Dedifferentiated amniotic fluid mesenchymal stem cell (primary cell): ENCODE data around the gene MMD.
"Not testable (repeated sequence)": the region's sequence is repeated elsewhere in the genome, so short reads cannot be mapped to it uniquely, and the experiment has no call there.

Source experiments
- DNase-seq: peaks from one replicate; pipeline ENCODE4 v3.0.0-alpha.2; 2016; ENCODE audit errors: extremely low spot score

MMD gene

GRCh38 chr17:55421179-55421934 is at the start of gene MMD:
MMD (minus strand) TSS chr17:55421835; CDS start chr17:55421695, 140 bp downstream.
- no peak for DNase-seq

DNA sequence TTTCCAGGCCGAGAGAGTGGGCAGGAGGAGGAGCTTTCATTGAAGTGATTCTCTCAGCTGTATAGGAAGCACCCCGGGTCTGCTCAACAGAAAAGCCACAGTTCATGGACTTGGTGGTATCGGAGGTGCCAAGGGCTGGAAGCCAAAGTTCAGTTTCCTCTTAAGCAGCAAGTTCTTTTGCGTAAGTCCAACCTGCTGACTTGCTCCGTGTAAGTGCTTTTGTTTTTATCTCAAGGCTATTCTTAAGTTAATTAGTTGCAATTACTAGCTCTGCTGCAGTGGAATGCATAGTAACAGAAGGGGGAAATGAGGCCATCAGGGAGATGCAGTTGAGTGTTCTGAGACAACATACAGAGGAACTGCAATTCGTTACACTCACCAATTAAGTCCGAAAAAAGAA is 45.0 kb upstream of the MMD start:
- DNase-seq, result no peak

DNA sequence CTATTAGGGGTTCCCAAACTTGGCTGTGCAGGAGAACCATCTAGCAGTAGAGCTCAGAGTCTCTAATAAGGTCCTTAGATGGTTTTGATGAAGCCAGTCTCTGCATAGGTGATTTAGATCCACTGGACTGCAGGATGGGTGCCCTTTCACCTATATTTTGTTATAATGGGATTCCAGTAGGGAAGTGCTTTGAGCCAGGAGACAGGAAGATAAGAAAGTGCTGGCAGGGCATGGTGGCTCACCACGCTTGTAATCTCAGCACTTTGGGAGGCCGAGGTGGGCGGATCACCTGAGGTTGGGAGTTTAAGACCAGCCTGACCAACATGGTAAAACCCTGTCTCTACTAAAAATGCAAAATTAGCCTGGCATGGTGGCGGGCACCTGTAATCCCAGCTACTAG is 44.1 kb upstream of the MMD start:
- not testable (repeated sequence) for DNase-seq

DNA sequence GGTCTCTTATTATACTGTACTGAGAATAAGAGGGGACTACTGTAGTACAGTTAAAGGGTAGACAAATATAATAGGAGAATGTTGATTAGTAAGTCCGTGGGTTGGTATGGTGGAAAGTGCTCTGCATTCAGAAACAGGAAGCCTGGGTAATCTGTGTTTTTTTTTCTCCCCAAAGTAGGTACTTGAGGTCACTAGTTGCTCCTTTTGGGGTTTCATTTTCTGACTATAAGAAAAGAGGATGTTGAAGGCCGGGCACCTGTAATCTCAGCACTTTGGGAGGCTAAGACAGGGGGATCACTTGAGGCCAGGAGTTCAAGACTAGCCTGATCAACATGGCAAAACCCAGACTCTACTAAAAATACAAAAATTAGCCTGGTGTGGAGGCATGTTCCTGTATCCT is 42.0 kb upstream of the MMD start:
- no peak for DNase-seq

DNA sequence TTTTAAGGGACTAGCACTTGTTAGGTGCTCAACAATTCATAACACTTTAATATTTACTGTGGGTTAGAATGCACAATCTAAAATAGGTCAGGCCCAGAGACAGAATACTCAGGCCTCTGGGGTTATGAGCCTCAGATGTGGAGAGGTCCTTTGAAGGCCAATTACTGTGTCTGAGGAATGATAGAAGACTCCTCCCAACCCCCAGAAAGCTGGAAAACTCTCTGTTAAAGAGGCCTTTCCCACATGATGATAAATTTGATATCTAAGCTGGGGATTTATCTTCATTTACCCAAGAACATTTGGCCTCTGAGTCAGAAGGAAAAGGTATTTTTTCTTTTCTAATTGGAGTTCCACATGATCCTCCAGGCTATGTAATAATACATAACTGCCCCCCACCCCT is 41.1 kb upstream of the MMD start:
- no peak for DNase-seq

DNA sequence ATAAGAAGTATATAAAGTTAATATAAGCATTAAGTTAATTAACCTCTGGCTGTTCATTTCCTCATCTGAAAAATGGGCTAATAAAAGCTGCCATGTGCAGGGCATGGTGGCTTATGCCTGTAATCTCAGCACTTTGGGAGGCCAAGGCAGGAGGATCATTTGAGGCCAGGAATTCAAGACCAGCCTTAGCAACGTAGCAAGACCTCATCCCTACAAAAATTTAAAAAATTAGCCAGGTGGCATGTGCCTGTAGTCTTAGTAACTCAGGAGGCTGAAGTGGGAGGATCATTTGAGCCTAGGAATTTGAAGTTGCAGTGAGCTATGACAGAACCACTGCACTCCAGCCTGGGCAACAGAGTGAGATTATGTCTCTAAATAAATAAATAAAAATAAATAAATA is 40.6 kb upstream of the MMD start:
- DNase-seq, result no peak

DNA sequence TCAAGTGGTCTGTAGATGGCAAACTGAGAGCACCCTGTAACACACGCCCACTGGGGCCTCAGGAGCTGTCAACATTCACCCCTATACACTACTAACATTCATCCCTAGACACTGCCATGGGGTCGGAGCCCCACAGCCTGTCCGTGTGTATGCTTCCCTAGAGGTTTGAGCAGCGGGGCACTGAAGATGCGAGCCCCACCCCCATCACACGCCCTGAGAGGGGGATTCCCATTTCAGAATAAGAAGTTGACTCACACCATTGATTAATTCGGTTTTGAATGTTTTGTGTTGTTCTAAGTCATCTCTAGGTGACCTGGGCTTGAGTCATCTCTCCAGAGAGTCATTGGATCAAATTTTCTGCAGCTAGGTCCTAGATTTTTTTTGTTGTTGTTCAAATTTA is 37.3 kb upstream of the MMD start:
- DNase-seq, result no peak

DNA sequence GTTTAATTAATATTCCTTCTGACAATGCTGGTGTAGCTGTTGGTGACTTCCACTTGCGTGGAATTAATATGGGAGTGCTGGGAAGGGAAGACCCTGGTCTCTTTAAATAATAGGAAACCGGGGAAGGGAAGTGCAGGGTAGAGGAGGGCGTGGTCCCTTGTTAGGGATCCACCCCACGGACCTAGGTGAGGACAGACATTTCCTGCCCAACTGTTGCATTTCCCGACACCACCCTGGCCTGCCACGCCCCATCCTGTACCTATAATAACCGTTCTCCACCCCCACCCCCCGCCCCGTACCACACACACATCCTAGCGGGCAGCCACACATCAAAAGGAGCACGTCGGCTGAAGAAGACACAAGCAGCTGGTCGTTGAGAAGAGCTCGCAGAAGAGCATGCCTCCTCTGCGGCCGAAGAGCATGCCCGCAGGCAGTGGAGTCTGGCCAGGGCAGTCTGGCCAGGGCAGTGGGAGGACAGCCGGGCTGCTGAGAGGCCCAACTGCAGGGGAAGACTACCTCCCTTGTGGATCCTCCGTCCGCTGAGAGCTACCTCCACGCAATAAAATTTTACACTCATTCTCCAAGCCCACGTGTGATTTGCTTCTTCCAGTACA is 36.8 kb upstream of the MMD start:
- DNase-seq, result no peak

DNA sequence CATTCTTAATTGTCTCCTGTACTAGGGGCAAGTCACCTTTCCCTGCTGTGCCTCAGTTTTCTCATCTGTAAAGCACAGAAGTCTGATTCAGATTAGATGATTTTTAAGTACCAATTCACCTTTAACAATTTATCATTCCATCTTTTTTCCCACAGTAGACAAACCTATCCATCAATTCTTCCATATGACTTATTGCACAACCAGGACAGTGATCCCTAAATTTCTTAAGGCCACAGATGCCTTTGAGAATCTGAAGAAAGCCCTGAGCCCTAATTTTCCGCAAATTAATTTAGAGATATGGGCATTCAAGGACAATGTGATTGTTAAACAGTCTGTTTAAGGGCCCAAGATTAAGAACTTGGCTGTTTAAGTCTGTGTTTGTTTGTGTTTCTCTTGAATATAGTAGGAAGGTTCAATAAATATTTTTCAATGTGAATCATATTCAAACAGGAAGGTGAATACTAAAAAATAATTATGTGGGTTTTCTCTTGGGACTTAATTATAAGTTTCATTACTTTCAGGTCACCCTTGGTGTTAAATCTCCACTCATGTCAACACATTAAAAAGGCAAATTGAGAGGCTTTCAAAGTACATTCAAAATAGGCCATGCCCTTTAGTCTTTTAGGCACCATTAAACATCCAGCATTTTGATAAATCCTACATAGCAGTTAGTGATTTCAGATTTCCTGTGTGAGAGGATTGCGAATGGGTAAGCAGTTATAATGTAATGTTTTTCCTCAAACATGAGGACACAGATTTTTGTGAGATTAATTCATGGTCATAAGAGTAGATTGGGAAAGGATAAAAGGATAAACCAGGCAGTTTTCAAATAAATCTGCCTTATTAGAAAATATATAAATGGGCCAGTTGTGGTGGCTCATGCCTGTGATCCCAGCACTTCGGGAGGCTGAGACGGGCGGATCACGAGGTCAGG is 34.9 kb upstream of the MMD start:
- DNase-seq, result no peak

DNA sequence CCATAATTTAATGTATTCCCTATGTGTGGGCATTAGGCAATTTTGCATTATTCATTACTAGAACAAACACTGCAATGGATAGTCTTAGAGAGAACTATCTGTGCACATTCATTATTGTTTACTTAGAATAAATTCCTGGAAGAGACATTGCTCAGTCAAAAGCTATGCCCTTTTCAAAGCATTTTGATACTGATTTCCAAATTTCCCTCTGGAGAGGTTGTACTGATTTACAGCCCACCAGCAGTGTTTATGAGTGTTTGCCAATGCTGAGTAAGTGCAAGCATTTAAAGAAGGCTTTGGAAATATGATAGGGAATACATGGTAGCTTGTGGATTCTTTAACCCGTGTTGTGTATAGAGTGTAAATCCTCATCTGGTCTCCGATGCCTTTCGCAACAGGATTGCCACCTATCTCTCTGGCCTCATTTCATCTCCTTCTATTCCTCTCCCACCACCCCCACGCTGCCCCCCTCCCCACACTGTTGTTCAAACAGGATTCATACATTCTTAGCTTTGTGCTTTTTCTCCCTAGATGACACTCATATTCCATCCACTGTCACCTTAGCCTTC is 33.4 kb upstream of the MMD start:
- no peak for DNase-seq

DNA sequence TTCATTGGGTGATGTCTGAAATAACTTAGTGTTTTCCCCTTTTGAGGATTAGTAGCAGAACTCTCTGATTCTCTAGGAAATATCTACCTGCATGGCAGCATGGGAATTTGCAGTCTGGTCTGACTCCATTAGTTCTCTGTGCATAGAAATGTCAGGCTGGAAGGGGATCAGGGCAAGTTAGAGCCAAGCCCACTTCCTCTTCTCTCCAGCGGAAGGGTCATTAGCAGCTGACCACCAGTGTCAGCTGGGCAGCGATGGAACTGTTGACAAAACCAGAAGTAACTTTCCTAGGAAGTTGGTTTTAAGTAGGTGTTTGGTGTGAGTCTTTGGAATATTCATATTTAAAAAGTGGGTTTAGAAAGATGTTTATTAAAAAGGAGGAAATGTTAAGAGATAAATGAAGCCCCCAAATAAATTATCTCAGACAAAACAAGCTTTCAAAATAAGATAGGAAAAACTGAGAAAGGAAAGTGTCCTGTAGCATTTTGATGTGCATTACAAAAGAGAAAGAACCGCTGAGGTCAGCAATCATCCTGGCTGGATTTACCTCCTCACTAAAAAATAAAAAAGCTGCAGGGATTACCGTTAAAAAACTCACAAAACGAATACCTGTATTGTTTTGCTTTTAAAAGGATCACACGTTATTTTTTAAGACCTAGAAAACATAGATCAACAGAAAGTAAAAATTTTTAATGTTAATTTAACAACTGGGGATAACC is 32.4 kb upstream of the MMD start:
- no peak for DNase-seq

- DNase-seq, result no peak
Observed at GRCh38 chr17:55452139-55452790, 30.6 kb upstream of the MMD start.

GRCh38 chr17:55451758-55452138 is 30.1 kb upstream of the MMD start:
- DNase-seq, result no peak

GRCh38 chr17:55451203-55451641 is 29.6 kb upstream of the MMD start:
- no peak for DNase-seq

DNA sequence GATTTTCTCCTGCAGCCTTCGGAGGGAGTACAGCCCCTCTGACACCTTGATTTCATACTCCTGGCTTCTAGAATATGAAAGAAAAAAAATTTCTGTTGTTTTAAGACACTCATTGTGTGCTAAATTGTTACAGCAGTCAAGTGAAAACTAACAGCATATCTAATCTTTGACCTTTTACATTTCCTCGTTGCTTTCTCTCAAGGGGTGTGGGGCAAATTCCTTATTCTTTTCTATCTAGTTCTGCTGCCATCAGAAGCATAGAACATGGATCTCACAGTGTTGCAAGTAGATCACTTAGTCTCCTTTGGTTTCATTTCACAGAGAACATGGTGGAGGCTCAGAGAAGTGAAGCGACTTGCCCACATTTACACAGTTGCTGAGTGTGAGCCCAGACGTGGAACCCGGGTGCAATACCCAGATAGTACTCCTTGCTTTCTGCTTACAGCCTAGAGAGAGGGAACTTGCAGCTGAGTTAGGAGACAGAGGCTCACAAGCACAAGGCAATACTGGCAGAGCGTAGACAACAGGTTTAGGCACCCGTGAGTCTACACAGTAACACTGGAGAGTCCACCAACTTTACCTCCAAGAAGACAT is 28.7 kb upstream of the MMD start:
- no peak for DNase-seq

DNA sequence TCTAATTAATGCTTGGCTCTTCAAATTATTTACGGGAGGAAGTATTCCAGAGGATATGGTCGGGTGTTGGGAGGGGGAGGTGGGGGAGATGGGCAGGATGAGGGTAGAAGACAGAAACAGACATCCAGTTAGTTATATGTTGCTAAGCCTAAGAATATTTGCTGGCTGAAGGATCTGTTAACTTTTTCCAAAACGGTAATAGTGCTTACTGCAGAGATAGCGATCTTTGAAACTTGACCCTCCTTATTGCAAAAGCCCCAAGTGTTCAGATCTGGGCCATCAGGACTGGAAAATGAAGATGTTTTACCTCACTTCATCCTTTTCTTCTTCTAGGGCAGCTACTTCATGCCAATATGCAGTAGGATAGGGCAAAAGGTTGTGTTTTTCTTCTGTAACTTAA is 27.0 kb upstream of the MMD start:
- DNase-seq, result peak; percentile 53

DNA sequence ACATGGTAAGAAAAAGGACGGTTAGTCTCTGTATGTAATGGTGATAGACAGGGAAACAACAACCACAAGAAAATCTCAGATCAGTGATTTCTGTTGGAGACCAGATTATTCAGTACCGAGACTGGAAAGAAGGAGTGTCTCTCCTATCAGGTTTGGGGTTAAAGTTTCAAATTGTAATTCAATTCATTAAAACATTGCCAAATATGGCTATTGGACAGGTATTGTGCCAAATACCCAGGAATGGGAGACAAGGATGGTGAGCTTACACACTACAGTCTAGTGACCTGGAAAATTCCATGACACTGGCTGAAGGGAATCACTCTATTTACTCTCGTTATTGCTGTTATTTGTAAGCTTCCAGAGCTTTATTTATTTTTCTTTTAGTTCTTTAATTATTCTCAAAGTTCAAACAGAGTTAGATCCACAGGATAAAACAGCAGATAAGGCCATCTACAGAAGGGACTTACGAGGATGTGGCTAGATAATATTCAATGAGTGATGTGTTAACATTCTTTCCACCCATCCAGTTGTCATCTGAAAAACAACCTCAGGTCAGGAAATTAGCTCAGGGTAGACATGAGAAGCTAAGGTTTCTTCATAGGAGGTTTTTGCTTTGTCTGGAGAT is 25.1 kb upstream of the MMD start:
- DNase-seq, result no peak

- DNase-seq, result not testable (repeated sequence)
Observed at GRCh38 chr17:55446004-55446403, 24.4 kb upstream of the MMD start.

GRCh38 chr17:55444471-55445441 is 23.1 kb upstream of the MMD start:
- no peak for DNase-seq
